GDM1 (cell line): ENCODE measurements around the gene TEX28.
"Not testable (repeated sequence)": the region's sequence is repeated elsewhere in the genome, so short reads cannot be mapped to it uniquely, and the experiment has no call there.

Experiments
- DNase-seq: peaks from one replicate; lab custom pipeline; 2025; lab: John Stamatoyannopoulos, UW

The TEX28 gene

DNA sequence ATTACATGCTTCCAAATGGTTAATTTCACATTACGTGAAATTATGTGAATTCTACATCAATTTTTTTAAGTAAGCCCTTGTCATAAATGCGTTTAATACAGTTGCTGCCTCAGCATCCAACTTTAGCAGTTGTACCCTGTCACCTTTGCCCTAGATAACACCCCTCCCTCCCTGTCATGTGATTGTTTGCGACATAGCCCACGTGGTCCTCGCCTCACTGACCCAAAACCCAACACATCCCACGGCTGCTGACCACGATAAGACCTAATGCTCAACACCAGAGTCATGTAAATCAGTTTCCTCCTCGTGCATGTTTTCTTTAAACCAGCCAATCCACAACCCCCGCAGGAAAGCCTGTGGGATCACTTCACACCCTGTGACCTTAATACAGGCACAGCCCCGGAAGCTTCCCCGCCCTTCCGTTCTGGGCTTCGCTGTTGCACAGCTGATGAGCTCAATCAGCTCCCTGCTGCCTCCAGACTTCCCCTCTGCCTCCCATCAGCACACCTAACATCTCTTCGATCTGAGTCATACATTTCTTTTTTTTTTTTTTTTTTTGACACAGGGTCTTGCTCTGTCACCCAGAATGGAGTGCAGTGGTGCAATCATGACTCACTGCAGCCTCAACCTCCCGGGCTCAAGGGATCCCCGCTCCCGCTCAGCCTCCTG, 47.4 kb downstream of the TEX28 start:
- DNase-seq: not testable (repeated sequence)

GRCh38 chrX:154239982-154240503, 54.9 kb downstream of the TEX28 start:
- DNase-seq: not testable (repeated sequence)

GRCh38 chrX:154238939-154239559, 55.9 kb downstream of the TEX28 start:
- DNase-seq: not testable (repeated sequence)

- not testable (repeated sequence) for DNase-seq
These were observed 61.3 kb downstream of the TEX28 start for GRCh38 chrX:154233620-154234019.

DNA sequence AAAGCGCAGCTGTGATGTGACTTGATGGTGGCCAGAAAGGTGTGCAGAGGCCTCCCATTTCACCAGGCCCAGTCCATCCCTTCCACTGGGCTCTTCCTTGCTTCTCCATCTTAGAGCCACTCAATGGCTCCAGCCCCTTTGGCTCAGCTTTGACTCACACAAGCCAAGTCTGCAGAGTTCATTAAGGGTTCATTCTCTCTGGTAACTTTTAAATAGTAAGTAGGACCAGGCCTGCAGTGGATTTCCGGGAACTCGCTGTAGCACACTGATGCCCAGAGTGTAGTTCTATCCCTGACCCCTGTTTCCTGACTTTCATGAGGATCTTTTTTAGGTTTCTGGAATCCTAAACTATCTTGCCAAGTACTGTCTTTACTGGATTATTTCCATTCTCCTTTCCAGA, 63.5 kb downstream of the TEX28 start:
- DNase-seq: not testable (repeated sequence)

GRCh38 chrX:154226706-154227105, 68.2 kb downstream of the TEX28 start:
- not testable (repeated sequence) for DNase-seq

- DNase-seq: not testable (repeated sequence)
These were observed 69.6 kb downstream of the TEX28 start for GRCh38 chrX:154225292-154225691.
